HepG2 (cell line): ENCODE results near the gene WDR48. TPM values are rescaled to one million over a fixed set of nuclear protein-coding genes. Genes with fewer than 3 reads are reported as not detected.

Experiments
- ATAC-seq: fragments of 200-7000 bp; cut with Tn5 transposase; 3 replicates; pipeline ENCODE4 v1.9.1; 2020; ENCODE audit warnings: mild to moderate bottlenecking, moderate library complexity
- BruUV-seq: library from RNA; stranded (reverse); fragments of 400-500 nt; replicated peaks from 2 replicates; lab custom pipeline; 2021; lab: Mats Ljungman, UMichigan
- CTCF ChIA-PET: fragments of 300-600 bp; formaldehyde crosslinking; extraction: SDS; loops from one replicate; lab custom pipeline; 2021; ENCODE audit warnings: low total read pairs, inconsistent platforms, low intra/inter-chr PET ratio; lab: Yijun Ruan, JAX
- POLR2A ChIA-PET: fragments of 350-600 bp; sonication (Branson Sonifier 250); formaldehyde crosslinking; loops from one replicate; lab custom pipeline; 2020; ENCODE audit warnings: antibody characterized with exemption, inconsistent platforms; lab: Yijun Ruan, JAX
- DNase-seq: peaks from one replicate; pipeline ENCODE4 v3.0.0-alpha.2; 2015; ENCODE audit warnings: low spot score
- FAIRE-seq: peaks from 3 replicates; lab custom pipeline; 2011; peaks lifted over from hg19 to GRCh38; lab: Jason Lieb, UNC
- H2AFZ ChIP-seq: one replicate; pipeline ENCODE4 v1.6.1; 2011; ENCODE audit warnings: low read length, inconsistent platforms
- H3K27ac ChIP-seq: fragments of 300-600 bp; 3 replicates; pipeline ENCODE4 v1.8.0; 2011; ENCODE audit warnings: mixed run types, mild to moderate bottlenecking, mixed read lengths, low read length, inconsistent platforms; ENCODE audit not compliant: insufficient read depth; ENCODE audit errors: extremely low read length
- H3K27me3 ChIP-seq, 2 experiments: fragments of 200-600 bp in 1 of 2; 2 replicates in 1 of 2; 3 replicates in 1 of 2; pipeline versions ENCODE4 v1.6.0 to v1.8.0; 2011; ENCODE audit warnings: low read length in 2 of 2, mild to moderate bottlenecking in 2 of 2, moderate library complexity in 2 of 2, inconsistent platforms in 1 of 2; ENCODE audit not compliant: insufficient read depth in 2 of 2, control insufficient read depth in 1 of 2
- H3K36me3 ChIP-seq, 2 experiments: fragments of 200-600 bp in 1 of 2; replicated peaks in 1 of 2; 2 replicates in 1 of 2; 3 replicates in 1 of 2; pipeline versions ENCODE4 v1.5.1 to v1.8.0; 2011; ENCODE audit warnings: low read length in 2 of 2, inconsistent platforms in 1 of 2; ENCODE audit not compliant: insufficient read depth in 2 of 2, control insufficient read depth in 1 of 2
- H3K4me1 ChIP-seq: 2 replicates; pipeline ENCODE4 v1.5.1; 2012; ENCODE audit warnings: low read length, inconsistent platforms; ENCODE audit not compliant: insufficient read depth
- H3K4me2 ChIP-seq: 2 replicates; pipeline ENCODE4 v1.6.0; 2011; ENCODE audit warnings: low read depth, low read length, inconsistent platforms
- H3K4me3 ChIP-seq, 3 experiments: fragments of 200-600 bp in 1 of 3; sonication (generic), shearing (Covaris generic) in 1 of 3; replicated peaks in 1 of 3; 2 replicates each; pipeline ENCODE4 v1.5.1; 2011 to 2016; ENCODE audit warnings: low read length in 3 of 3, inconsistent platforms in 2 of 3, low read depth in 2 of 3, mild to moderate bottlenecking in 2 of 3, control low read depth in 1 of 3, mixed read lengths in 1 of 3; ENCODE audit not compliant: insufficient read depth in 1 of 3
- H3K79me2 ChIP-seq: one replicate; pipeline ENCODE4 v1.6.1; 2011; ENCODE audit warnings: low read length, inconsistent platforms; ENCODE audit not compliant: insufficient read depth
- H3K9ac ChIP-seq: 2 replicates; pipeline ENCODE4 v1.6.0; 2011; ENCODE audit warnings: mild to moderate bottlenecking, low read depth, low read length, inconsistent platforms; ENCODE audit not compliant: insufficient read depth
- H3K9me3 ChIP-seq: 2 replicates; pipeline ENCODE4 v1.5.1; 2012; ENCODE audit warnings: mild to moderate bottlenecking, low read length
- H4K20me1 ChIP-seq: 2 replicates; pipeline ENCODE4 v1.6.0; 2011; ENCODE audit warnings: inconsistent platforms, mild to moderate bottlenecking, low read length, moderate library complexity; ENCODE audit not compliant: insufficient read depth
- GLI4 ChIP-seq: sonication (generic); formaldehyde crosslinking; IDR thresholded peaks from 2 replicates; pipeline ENCODE4 v1.5.1; 2020; ENCODE audit warnings: missing genetic modification reagents, mild to moderate bottlenecking, moderate library complexity, borderline replicate concordance
- IRF9 ChIP-seq: sonication (generic); formaldehyde crosslinking; IDR thresholded peaks from 2 replicates; pipeline ENCODE4 v1.8.0; 2022; ENCODE audit warnings: missing genetic modification reagents, mild to moderate bottlenecking, borderline replicate concordance
- MAZ ChIP-seq, 2 experiments: sonication (generic) in 1 of 2; formaldehyde crosslinking in 1 of 2; IDR thresholded peaks; 2 replicates each; pipeline versions ENCODE4 v1.5.0 to v1.6.1; 2012 to 2020; ENCODE audit warnings: low read depth in 2 of 2, mild to moderate bottlenecking in 2 of 2, borderline replicate concordance in 1 of 2, improper control_type of control experiment in 1 of 2, low read length in 1 of 2, missing genetic modification reagents in 1 of 2, moderate library complexity in 1 of 2
- RFX5 ChIP-seq: IDR thresholded peaks from 2 replicates; pipeline ENCODE4 v1.6.1; 2011; ENCODE audit warnings: low read depth, low read length, improper control_type of control experiment
- SIN3A ChIP-seq: IDR thresholded peaks from 2 replicates; pipeline ENCODE4 v1.6.1; 2011; ENCODE audit warnings: low read depth, mild to moderate bottlenecking, control low read depth, low read length, borderline replicate concordance
- ZNF337 ChIP-seq: sonication (generic); formaldehyde crosslinking; IDR thresholded peaks from 2 replicates; pipeline ENCODE4 v1.5.1; 2020; ENCODE audit warnings: missing genetic modification reagents, low read depth, mild to moderate bottlenecking, borderline replicate concordance
- ZNF546 ChIP-seq: sonication (generic); formaldehyde crosslinking; conservative IDR thresholded peaks from 2 replicates; pipeline ENCODE4 v1.8.1; 2023; ENCODE audit warnings: mild to moderate bottlenecking, missing genetic modification reagents
- WGBS: methylation state at CpG from one replicate; pipeline ENCODE4 v1.1.6; 2017; ENCODE audit warnings: low lambda C conversion rate; 5-methylcytosine and 5-hydroxymethylcytosine counted together
- in situ Hi-C: cut with HindIII; loops from 2 replicates; pipeline ENCODE4 v1.10.0; 2017; ENCODE audit warnings: low pct_unique_long_range_greater_than_20kb; ENCODE audit not compliant: extremely low pct_ligation_motif_present
- intact Hi-C: fragments of 100-400 bp; cut with micrococcal nuclease; formaldehyde crosslinking; loops from one replicate; pipeline ENCODE4 v1.10.0; 2022; ENCODE audit not compliant: unreplicated experiment
- polyA plus RNA-seq, 8 experiments: library from polyadenylated mRNA; depleted of rRNA in 3 of 8; stranded (reverse) in 7 of 8; unstranded in 1 of 8; fragments of >200 nt; fragmentation: Illumina TruSeq in 4 of 8; extraction: Trizol in 4 of 8; gene quantifications; 2 replicates each; pipeline versions ENCODE4 v1.2.1 to v1.2.3, GENCODE V29; 2011 to 2016; ENCODE audit warnings: low read depth in 4 of 8, missing spikeins in 1 of 8, mixed read lengths in 1 of 8; ENCODE audit not compliant: insufficient read depth in 1 of 8
- total RNA-seq, 5 experiments: library from RNA; depleted of rRNA; stranded (reverse); fragments of >200 nt; fragmentation: Illumina TruSeq; extraction: Trizol; gene quantifications; 2 replicates each; pipeline ENCODE4 v1.2.3, GENCODE V29; 2016; ENCODE audit warnings: low read depth in 1 of 5
- TF ChIP-seq, protein P1 (sequence below): sonication (generic); formaldehyde crosslinking; conservative IDR thresholded peaks from 2 replicates; pipeline ENCODE4 v1.4.0; 2020; ENCODE audit warnings: missing genetic modification reagents
- TF ChIP-seq, protein P2 (sequence below): sonication (generic); formaldehyde crosslinking; IDR thresholded peaks from 2 replicates; pipeline ENCODE4 v1.8.1; 2022; ENCODE audit warnings: mild to moderate bottlenecking, missing genetic modification reagents
- TF ChIP-seq, protein P3 (sequence below): sonication (generic); formaldehyde crosslinking; IDR thresholded peaks from 2 replicates; pipeline ENCODE4 v1.5.0; 2020; ENCODE audit warnings: mild to moderate bottlenecking, missing genetic modification reagents

Gene WDR48
- total and polyA plus RNA-seq, 2 of the 13 experiments (the other 11 are each of a cell fraction or from before 2014, with no cell fraction given), result 29.2 to 31.2 TPM

GRCh38 chr3:39099738-39100499 is 48.1 kb downstream of the WDR48 start (continued):
- no peak for TF ChIP-seq IRF9 (CRISPR knock-in tag)
- TF ChIP-seq MAZ (IDR thresholded peaks at IDR 0.05; ENCODE audit: borderline replicate concordance, low read depth, low read length), result no peak
- no peak for TF ChIP-seq MAZ (CRISPR knock-in tag; IDR thresholded peaks at IDR 0.05; ENCODE audit: low read depth)

DNA sequence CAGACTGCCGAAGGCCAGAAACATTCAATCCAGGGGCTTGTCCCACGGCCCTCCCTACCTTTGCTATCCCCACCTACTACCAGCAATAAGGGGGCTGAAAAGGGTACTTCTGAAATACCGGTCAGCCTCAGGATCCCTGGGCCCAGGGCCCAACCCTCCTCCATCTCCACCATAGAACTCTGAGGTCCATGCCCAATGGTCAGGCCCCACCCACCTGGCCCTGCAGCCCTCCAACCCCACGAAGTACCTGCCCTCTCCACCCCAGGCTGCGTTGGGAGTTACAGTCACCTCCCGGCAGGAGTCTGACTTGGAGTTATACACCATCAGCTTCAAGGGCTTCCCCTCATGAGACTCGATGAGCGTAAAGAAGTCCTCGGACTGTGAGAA is 48.7 kb downstream of the WDR48 start:
- Histone ChIP-seq H3K4me3 (no peak overlapping the region), H3K27me3 (no peaks in the 10 kb centered on the region), H3K9ac (no peak overlapping the region), H3K27ac (no peak overlapping the region), H2AFZ (no peak overlapping the region), H3K36me3 (peaks cover 11 to 47% of the 10 kb centered on the region in 2 experiments), H3K79me2 (peaks cover 7% of the 10 kb centered on the region), H3K4me2 (no peak overlapping the region), H3K4me1 (peaks cover 29% of the 10 kb centered on the region), H4K20me1 (no peaks in the 10 kb centered on the region), H3K9me3 (no peaks in the 10 kb centered on the region)
- BruUV-seq, result no TSS peak
- POLR2A ChIA-PET, result no interaction called here
- in situ Hi-C loops, result no loop called here
- no peak for FAIRE-seq
- CTCF ChIA-PET, result interaction anchor here (1.2 to 1.5 kb wide), 2 partner anchors 187 to 191 kb away, joined by 3 to 13 read pairs; no protein-coding TSS in a partner anchor
- no peak for DNase-seq
- ATAC-seq, result no peak
- TF ChIP-seq ZNF546 (no peak), SIN3A (no peak), ZNF337 (CRISPR knock-in tag) (no peak), RFX5 (no peak), GLI4 (CRISPR knock-in tag) (no peak)
- TF ChIP-seq, protein P1, sequence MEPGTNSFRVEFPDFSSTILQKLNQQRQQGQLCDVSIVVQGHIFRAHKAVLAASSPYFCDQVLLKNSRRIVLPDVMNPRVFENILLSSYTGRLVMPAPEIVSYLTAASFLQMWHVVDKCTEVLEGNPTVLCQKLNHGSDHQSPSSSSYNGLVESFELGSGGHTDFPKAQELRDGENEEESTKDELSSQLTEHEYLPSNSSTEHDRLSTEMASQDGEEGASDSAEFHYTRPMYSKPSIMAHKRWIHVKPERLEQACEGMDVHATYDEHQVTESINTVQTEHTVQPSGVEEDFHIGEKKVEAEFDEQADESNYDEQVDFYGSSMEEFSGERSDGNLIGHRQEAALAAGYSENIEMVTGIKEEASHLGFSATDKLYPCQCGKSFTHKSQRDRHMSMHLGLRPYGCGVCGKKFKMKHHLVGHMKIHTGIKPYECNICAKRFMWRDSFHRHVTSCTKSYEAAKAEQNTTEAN, result no peak
- TF ChIP-seq, protein P2, sequence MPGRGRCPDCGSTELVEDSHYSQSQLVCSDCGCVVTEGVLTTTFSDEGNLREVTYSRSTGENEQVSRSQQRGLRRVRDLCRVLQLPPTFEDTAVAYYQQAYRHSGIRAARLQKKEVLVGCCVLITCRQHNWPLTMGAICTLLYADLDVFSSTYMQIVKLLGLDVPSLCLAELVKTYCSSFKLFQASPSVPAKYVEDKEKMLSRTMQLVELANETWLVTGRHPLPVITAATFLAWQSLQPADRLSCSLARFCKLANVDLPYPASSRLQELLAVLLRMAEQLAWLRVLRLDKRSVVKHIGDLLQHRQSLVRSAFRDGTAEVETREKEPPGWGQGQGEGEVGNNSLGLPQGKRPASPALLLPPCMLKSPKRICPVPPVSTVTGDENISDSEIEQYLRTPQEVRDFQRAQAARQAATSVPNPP (CRISPR knock-in tag), result no peak
- TF ChIP-seq, protein P3, sequence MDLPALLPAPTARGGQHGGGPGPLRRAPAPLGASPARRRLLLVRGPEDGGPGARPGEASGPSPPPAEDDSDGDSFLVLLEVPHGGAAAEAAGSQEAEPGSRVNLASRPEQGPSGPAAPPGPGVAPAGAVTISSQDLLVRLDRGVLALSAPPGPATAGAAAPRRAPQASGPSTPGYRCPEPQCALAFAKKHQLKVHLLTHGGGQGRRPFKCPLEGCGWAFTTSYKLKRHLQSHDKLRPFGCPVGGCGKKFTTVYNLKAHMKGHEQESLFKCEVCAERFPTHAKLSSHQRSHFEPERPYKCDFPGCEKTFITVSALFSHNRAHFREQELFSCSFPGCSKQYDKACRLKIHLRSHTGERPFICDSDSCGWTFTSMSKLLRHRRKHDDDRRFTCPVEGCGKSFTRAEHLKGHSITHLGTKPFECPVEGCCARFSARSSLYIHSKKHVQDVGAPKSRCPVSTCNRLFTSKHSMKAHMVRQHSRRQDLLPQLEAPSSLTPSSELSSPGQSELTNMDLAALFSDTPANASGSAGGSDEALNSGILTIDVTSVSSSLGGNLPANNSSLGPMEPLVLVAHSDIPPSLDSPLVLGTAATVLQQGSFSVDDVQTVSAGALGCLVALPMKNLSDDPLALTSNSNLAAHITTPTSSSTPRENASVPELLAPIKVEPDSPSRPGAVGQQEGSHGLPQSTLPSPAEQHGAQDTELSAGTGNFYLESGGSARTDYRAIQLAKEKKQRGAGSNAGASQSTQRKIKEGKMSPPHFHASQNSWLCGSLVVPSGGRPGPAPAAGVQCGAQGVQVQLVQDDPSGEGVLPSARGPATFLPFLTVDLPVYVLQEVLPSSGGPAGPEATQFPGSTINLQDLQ (CRISPR knock-in tag), result no peak
- 100% methylated on average over 6 of the region's 9 CpGs for WGBS
- intact Hi-C loops, result no loop called here
